ENCODE results near the gene BIRC5. TPM values are rescaled to one million over a fixed set of nuclear protein-coding genes. Genes with fewer than 3 reads are reported as not detected.

Gene BIRC5
- total RNA-seq, 1 donor = 50.1 TPM

DNA sequence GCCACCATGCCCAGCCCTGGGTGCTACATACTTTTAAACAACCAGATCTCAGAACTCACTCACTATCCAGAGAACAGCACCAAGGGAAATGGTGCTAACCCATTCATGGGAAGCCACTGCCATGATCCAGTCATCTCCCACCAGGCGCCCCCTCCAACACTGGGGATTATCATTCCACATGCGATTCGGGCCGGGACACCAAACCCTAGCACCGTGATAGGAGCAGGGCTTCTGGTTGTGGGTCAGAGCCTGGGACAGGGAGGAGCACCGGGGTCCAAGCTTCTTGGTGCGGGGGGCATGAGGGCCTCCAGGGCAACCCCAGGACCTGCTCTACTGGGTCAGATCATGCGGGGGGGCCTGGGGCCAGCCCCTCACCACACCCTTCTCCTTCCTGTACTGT lies 21.8 kb downstream of the BIRC5 start:
- no peak for DNase-seq (ENCODE audit: low read depth)
- no peak for TF ChIP-seq CTCF (IDR thresholded peaks at IDR 0.05; ENCODE audit: insufficient read depth, low read depth, low read length)
- no peak overlapping the region for H3K4me3 ChIP-seq (ENCODE audit: low read depth, low read length)

GRCh38 chr17:78236362-78237127 lies 22.5 kb downstream of the BIRC5 start:
- TF ChIP-seq CTCF (IDR thresholded peaks at IDR 0.05; ENCODE audit: insufficient read depth, low read depth, low read length) = no peak
- no peak for DNase-seq (ENCODE audit: low read depth)

DNA sequence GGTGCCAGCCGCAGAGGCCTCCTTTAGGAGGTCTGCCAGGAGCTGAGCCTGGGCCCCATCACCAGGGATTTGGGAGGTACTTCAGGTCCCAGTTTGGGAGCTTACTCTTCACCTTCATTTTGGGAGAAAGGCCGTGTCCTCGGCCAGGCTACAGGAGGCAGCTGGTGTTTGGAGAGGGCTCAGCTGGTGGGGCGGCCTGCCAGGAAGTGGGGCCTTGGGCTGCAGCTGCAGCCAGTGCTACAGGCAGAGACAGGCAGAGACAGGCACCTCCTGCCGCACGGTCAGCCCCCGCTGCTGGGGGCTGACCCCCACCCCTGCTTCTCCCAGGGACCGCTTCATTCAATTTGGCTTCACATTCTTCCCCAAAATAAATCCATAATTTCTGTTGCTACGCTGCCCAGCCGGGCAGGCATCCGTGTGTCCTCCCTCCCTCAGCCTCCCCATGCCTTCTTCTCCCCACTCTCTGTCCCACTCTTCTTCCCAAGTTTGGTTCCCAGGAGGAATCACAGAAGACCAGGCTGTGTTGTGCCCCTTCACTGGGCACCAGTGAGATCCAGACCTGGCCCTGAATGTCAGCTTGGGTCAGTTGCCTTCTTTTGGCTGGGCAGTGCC lies 23.5 kb downstream of the BIRC5 start:
- no peak overlapping the region for H3K4me3 ChIP-seq (ENCODE audit: low read depth, low read length)
- no peak for TF ChIP-seq CTCF (IDR thresholded peaks at IDR 0.05; ENCODE audit: insufficient read depth, low read depth, low read length)
- DNase-seq (ENCODE audit: low read depth) = no peak

More at GRCh38 chr17:78236362-78237127, 22.5 kb downstream of the BIRC5 start:
- no peak overlapping the region for H3K4me3 ChIP-seq (ENCODE audit: low read depth, low read length)

- no peak overlapping the region for H3K4me3 ChIP-seq (ENCODE audit: low read depth, low read length)
- no peak for TF ChIP-seq CTCF (IDR thresholded peaks at IDR 0.05; ENCODE audit: insufficient read depth, low read depth, low read length)
- no peak for DNase-seq (ENCODE audit: low read depth)
Measured at GRCh38 chr17:78238823-78239488, 24.9 kb downstream of the BIRC5 start.

- no peak for DNase-seq (ENCODE audit: low read depth)
- no peak for TF ChIP-seq CTCF (IDR thresholded peaks at IDR 0.05; ENCODE audit: insufficient read depth, low read depth, low read length)
- H3K4me3 ChIP-seq (ENCODE audit: low read depth, low read length) = no peak overlapping the region
Measured at GRCh38 chr17:78239489-78239931, 25.5 kb downstream of the BIRC5 start.

- H3K4me3 ChIP-seq (ENCODE audit: low read depth, low read length) = no peak overlapping the region
- no peak for DNase-seq (ENCODE audit: low read depth)
- no peak for TF ChIP-seq CTCF (IDR thresholded peaks at IDR 0.05; ENCODE audit: insufficient read depth, low read depth, low read length)
Measured at GRCh38 chr17:78240012-78240655, 26.1 kb downstream of the BIRC5 start.

Data from fibroblast of villous mesenchyme (primary cell).